ENCODE results near the gene RFT1. TPM values are rescaled to one million over a fixed set of nuclear protein-coding genes. Genes with fewer than 3 reads are reported as not detected.

Gene RFT1
- total RNA-seq, 4 donors from 2014 or later, result 12.0 to 18.6 (median 14.6) TPM

DNA sequence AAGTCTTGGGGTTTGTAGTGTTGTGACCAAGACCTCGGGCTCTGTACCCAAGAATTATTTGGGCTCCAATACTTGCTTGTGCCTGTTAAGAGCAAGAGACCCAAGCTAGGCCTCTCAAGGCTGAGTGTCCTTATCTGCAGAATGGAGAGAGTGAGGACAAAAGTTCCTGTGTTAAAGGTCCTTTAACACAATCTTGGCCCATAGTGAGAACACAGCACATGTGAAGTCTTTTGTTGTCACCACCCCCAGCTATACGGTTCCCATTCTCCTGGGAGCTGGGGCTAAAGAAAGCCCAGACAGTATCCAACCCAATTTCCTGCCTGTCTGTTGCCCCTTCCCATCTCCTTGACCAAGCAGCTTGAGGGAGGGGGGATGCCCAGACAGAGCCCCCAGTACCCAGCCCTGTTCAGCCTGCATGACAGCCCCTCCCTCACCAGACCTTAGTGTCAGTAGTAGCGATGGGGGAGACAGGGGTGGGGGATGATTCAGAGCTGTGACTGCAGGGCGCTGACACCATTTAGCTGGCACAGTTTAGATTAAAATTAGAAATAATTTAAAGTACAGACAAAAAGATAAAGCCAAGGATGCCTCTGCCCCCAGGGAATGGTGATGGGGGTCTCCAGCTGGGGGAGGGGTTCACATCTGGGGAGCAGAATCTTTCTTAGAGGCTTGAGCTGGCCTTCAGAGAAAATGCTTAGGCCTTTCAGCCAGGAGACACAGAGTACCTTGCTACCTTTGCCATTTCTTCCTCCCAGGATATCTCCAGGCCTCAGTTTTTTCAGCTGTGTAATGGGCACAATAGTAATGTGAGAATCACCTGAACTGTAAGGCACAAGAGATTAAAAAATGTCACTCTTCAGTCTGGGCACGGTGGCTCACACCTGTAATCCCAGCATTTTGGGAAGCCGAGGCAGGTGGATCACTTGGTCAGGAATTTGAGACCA, 33.5 kb upstream of the RFT1 start:
- peak overlapping the region in 1 of 4 donors; percentile 63 for H3K4me3 ChIP-seq
- WGBS, 2 donors, result 65 to 69% methylated on average over 6 of the region's 6 CpGs
- peaks cover 0 to 77% (median 45%) of the 10 kb centered on the region in 4 donors for H3K4me1 ChIP-seq
- DNase-seq (ENCODE audit: low spot score in 2 of 2), result no peak
- TF ChIP-seq, protein P1, sequence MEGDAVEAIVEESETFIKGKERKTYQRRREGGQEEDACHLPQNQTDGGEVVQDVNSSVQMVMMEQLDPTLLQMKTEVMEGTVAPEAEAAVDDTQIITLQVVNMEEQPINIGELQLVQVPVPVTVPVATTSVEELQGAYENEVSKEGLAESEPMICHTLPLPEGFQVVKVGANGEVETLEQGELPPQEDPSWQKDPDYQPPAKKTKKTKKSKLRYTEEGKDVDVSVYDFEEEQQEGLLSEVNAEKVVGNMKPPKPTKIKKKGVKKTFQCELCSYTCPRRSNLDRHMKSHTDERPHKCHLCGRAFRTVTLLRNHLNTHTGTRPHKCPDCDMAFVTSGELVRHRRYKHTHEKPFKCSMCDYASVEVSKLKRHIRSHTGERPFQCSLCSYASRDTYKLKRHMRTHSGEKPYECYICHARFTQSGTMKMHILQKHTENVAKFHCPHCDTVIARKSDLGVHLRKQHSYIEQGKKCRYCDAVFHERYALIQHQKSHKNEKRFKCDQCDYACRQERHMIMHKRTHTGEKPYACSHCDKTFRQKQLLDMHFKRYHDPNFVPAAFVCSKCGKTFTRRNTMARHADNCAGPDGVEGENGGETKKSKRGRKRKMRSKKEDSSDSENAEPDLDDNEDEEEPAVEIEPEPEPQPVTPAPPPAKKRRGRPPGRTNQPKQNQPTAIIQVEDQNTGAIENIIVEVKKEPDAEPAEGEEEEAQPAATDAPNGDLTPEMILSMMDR (IDR thresholded peaks at IDR 0.05), result no peak
- TF ChIP-seq POLR2A (IDR thresholded peaks at IDR 0.05) (no peak), EP300 (IDR thresholded peaks at IDR 0.05) (no peak)
- H3K27me3 ChIP-seq, result no peaks in the 10 kb centered on the region
- H3K9me3 ChIP-seq, result no peaks in the 10 kb centered on the region
- H3K27ac ChIP-seq, result peak overlapping the region in 3 of 4 donors; percentile 89 to 95 (median 91)
- H3K36me3 ChIP-seq, result no peaks in the 10 kb centered on the region

DNA sequence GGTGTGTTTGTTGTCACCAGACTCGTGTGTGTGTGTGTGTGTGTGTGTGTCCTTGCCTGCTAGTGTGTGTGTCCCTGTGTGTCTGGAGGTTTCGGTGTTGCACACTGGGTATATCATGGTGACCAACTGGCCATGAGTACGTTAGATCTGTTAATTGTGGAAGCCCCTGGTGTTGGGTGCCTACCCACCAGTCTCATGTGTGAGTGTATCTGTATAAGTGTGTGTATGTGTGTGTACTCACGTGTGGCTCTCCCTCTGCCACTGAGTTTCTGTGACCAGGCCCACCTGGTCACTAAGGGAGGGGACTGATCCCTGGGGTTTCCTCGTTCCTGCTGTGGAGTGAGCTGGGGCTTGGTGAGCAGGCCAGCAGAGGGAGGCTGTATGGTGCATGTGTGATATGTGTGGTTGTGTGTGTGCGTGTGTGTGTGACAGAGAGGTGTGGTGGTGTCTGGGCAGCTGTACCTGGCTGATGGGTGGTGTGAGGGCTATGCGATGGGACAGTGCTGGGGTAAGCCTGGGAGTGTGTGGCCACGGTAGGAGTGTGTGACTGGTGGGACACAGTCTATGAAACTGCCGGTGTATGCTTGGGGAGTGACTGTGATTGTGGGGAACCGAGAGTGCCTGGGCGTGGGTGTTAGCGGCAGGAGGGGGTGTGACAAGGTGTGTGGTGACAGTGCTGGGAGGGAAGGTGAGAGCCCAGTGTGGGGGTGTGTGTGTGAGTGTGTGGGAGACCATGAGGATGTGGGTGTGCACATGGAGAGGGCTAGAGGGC, 32.6 kb upstream of the RFT1 start:
- Histone ChIP-seq H3K4me1 (peaks cover 0 to 69% (median 37%) of the 10 kb centered on the region in 4 donors), H3K27ac (peak overlapping the region in 3 of 4 donors; percentile 89 to 95 (median 91)), H3K36me3 (no peaks in the 10 kb centered on the region), H3K27me3 (no peaks in the 10 kb centered on the region), H3K4me3 (peak overlapping the region in 3 of 4 donors; percentile 63 to 94 (median 91)), H3K9me3 (no peaks in the 10 kb centered on the region)
- no peak for DNase-seq (ENCODE audit: low spot score in 2 of 2)
- TF ChIP-seq POLR2A (IDR thresholded peaks at IDR 0.05) (no peak), EP300 (IDR thresholded peaks at IDR 0.05) (no peak)
- TF ChIP-seq, protein P1 (IDR thresholded peaks at IDR 0.05), result no peak
- WGBS, 2 donors, result 58 to 66% methylated on average over 11 of the region's 12 CpGs

DNA sequence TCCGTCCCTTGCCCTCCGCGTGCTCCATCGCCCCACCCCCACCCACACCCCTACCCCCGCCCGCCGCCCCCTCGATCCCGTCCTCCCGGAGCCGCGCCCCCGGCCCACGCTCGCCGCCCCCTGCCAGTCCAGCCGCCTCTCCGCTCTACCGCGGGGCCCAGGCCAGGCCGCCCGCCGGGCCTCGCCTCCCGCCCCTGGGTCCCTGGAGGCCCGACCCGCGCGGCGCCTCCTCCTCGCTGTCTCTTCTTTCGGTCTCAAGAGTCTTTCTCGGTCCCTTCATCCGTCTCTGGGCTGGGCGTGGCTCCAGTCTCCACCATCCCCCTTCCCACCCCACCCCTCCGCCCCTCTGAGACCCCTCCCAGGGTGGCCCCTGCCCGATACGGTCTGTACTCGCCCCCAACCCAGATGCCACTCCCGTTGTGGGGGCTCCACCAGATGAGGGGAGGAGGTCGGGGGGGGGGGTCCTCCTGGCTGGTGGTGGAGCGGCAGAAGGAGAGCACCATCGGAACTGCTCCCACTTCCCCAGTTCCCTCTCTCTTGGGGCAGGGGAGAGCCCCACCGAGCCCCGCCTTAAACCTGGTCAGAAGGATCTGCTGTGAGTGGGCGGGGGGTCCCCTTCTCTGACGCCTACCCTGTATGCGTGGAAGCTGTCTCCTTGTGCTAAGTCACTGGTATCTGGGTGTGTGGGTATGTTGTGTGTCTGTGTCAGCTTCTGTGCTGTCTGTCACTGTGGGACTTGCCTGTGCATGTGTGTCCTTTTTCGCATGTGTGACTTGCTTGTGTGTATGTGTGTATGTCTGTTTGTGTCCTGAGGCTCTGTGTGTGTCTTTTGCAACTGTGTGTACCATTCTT, 31.8 kb upstream of the RFT1 start:
- H3K4me3 ChIP-seq, result peak overlapping the region; percentile 63 to 94 (median 82)
- TF ChIP-seq, protein P1 (IDR thresholded peaks at IDR 0.05), result no peak
- no peak for TF ChIP-seq POLR2A (IDR thresholded peaks at IDR 0.05)
- no peak for TF ChIP-seq EP300 (IDR thresholded peaks at IDR 0.05)
- H3K4me1 ChIP-seq, result peaks cover 0 to 61% (median 29%) of the 10 kb centered on the region in 4 donors
- WGBS, 2 donors, result 10 to 12% methylated on average over 29 to 33 of the region's 49 CpGs
- H3K27ac ChIP-seq, result peak overlapping the region; percentile 78 to 95 (median 90)
- DNase-seq (ENCODE audit: low spot score in 2 of 2), result no peak
- no peaks in the 10 kb centered on the region for H3K9me3 ChIP-seq
- no peaks in the 10 kb centered on the region for H3K36me3 ChIP-seq
- H3K27me3 ChIP-seq, result no peaks in the 10 kb centered on the region

DNA sequence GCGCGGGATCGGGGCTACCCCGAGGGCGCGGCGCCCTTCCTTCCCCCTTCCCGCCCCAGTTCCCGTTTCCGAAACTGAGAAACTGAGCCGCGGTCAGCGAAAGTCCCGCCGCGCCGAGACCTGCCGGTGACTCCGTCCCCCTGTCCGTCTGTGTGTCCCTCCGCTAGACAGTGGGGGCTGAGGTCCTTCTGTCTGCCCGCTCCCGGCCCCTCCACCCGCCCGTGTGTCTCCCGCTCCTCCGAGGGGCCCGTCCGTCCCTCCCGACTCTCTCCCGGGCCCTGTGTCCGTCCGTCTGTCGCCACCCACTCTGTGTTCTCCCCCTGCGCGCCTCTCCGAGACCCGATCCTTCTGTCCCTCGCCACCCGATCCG, 31.2 kb upstream of the RFT1 start:
- peak overlapping the region; percentile 63 to 94 (median 82) for H3K4me3 ChIP-seq
- H3K27me3 ChIP-seq, result peaks cover 0 to 2% of the 10 kb centered on the region in 2 donors
- 0% methylated on average over 19 to 30 of the region's 41 CpGs for WGBS, 2 donors
- H3K9me3 ChIP-seq, result no peaks in the 10 kb centered on the region
- no peaks in the 10 kb centered on the region for H3K36me3 ChIP-seq
- H3K4me1 ChIP-seq, result peaks cover 0 to 59% (median 24%) of the 10 kb centered on the region in 4 donors
- TF ChIP-seq POLR2A (IDR thresholded peaks at IDR 0.05), result no peak
- no peak for TF ChIP-seq EP300 (IDR thresholded peaks at IDR 0.05)
- TF ChIP-seq, protein P1 (IDR thresholded peaks at IDR 0.05), result no peak
- H3K27ac ChIP-seq, result peak overlapping the region; percentile 78 to 95 (median 90)
- DNase-seq (ENCODE audit: low spot score in 2 of 2), result no peak
